Sigmoid colon (tissue), 4 donors: ENCODE measurements around the gene ERGIC3.

Experiments
- CTCF ChIP-seq, 4 experiments: fragments of 450-650 bp in 3 of 4; fragments of 200-600 bp in 1 of 4; IDR thresholded peaks; one replicate each; pipeline ENCODE4 v1.5.1; 2016 to 2019; ENCODE audit warnings: antibody characterized with exemption in 4 of 4, mild to moderate bottlenecking in 3 of 4, moderate library complexity in 2 of 4
- EP300 ChIP-seq, 4 donors: sonication (generic); formaldehyde crosslinking; IDR thresholded peaks; one replicate each; pipeline ENCODE4 v1.6.1; 2017; ENCODE audit warnings: antibody characterized with exemption in 4 of 4
- POLR2A ChIP-seq, 2 donors: fragments of 450-650 bp; IDR thresholded peaks; one replicate each; pipeline ENCODE4 v1.6.1; 2016; ENCODE audit warnings: antibody characterized with exemption in 2 of 2, mild to moderate bottlenecking in 2 of 2, moderate library complexity in 2 of 2
- POLR2AphosphoS5 ChIP-seq, 4 donors: sonication (generic); formaldehyde crosslinking; IDR thresholded peaks; one replicate each; pipeline ENCODE4 v1.6.1; 2017; ENCODE audit warnings: antibody characterized with exemption in 4 of 4

GRCh38 chr20:35503281-35503680 lies 38.6 kb upstream of the ERGIC3 start:
- TF ChIP-seq CTCF (IDR thresholded peaks at IDR 0.05) (no peak), POLR2A (IDR thresholded peaks at IDR 0.05) (no peak), POLR2AphosphoS5 (IDR thresholded peaks at IDR 0.05) (no peak), EP300 (IDR thresholded peaks at IDR 0.05) (no peak)
